Liver (tissue), 9 donors: ENCODE results near the gene SOBP. TPM values are rescaled to one million over a fixed set of nuclear protein-coding genes. Genes with fewer than 3 reads are reported as not detected.

ENCODE experiments used
- DNase-seq: peaks from one replicate; pipeline ENCODE4 v3.0.0-alpha.2; 2017; ENCODE audit warnings: low spot score
- H3K27ac ChIP-seq, 2 donors: one replicate each; pipeline ENCODE4 v1.7.0; 2013; ENCODE audit warnings: inconsistent platforms in 2 of 2, low read length in 2 of 2, control low read depth in 1 of 2, low read depth in 1 of 2, mild to moderate bottlenecking in 1 of 2
- H3K27me3 ChIP-seq, 4 donors: one replicate each; pipeline versions ENCODE4 v1.6.1 to v1.7.0; 2013; ENCODE audit warnings: low read length in 3 of 4, inconsistent platforms in 1 of 4, mild to moderate bottlenecking in 1 of 4, moderate library complexity in 1 of 4; ENCODE audit not compliant: control insufficient read depth in 4 of 4, insufficient read depth in 4 of 4
- H3K36me3 ChIP-seq, 4 donors: one replicate each; pipeline versions ENCODE4 v1.6.1 to v1.7.0; 2013; ENCODE audit warnings: low read length in 3 of 4, mild to moderate bottlenecking in 3 of 4, low read depth in 1 of 4, moderate library complexity in 1 of 4; ENCODE audit not compliant: control insufficient read depth in 4 of 4, insufficient read depth in 3 of 4
- H3K4me1 ChIP-seq, 4 donors: one replicate each; pipeline versions ENCODE4 v1.6.1 to v1.7.0; 2013; ENCODE audit warnings: low read length in 3 of 4, mild to moderate bottlenecking in 3 of 4, moderate library complexity in 1 of 4; ENCODE audit not compliant: control insufficient read depth in 4 of 4, insufficient read depth in 4 of 4
- H3K4me3 ChIP-seq, 3 donors: one replicate each; pipeline versions ENCODE4 v1.6.1 to v1.7.0; 2013; ENCODE audit warnings: low read length in 3 of 3, control low read depth in 1 of 3, low read depth in 1 of 3, mild to moderate bottlenecking in 1 of 3
- H3K9ac ChIP-seq, 2 donors: one replicate each; pipeline ENCODE4 v1.7.0; 2013; ENCODE audit warnings: low read length in 2 of 2, mild to moderate bottlenecking in 2 of 2, moderate library complexity in 2 of 2, control low read depth in 1 of 2, low read depth in 1 of 2
- H3K9me3 ChIP-seq, 4 donors: one replicate each; pipeline versions ENCODE4 v1.6.1 to v1.7.0; 2013; ENCODE audit warnings: low read length in 3 of 4; ENCODE audit not compliant: control insufficient read depth in 4 of 4
- ATF3 ChIP-seq: IDR thresholded peaks from 2 replicates; pipeline ENCODE4 v1.6.1; 2016; ENCODE audit warnings: antibody characterized with exemption
- EGR1 ChIP-seq, 2 donors: IDR thresholded peaks; 2 replicates each; pipeline ENCODE4 v1.6.1; 2016 to 2018; ENCODE audit warnings: antibody characterized with exemption in 2 of 2, low read depth in 2 of 2
- FOXA1 ChIP-seq: IDR thresholded peaks from 2 replicates; pipeline ENCODE4 v1.6.1; 2016; ENCODE audit warnings: antibody characterized with exemption
- GABPA ChIP-seq, 2 donors: IDR thresholded peaks in 1 of 2; conservative IDR thresholded peaks in 1 of 2; 2 replicates each; pipeline ENCODE4 v1.6.1; 2016; ENCODE audit warnings: antibody characterized with exemption in 2 of 2, mild to moderate bottlenecking in 1 of 2, moderate library complexity in 1 of 2
- HNF4A ChIP-seq, 2 donors: conservative IDR thresholded peaks; 2 replicates each; pipeline ENCODE4 v1.6.1; 2016; ENCODE audit warnings: antibody characterized with exemption in 2 of 2, mild to moderate bottlenecking in 2 of 2
- JUND ChIP-seq, 2 donors: IDR thresholded peaks; 2 replicates each; pipeline ENCODE4 v1.6.1; 2016; ENCODE audit warnings: antibody characterized with exemption in 2 of 2
- MAX ChIP-seq: IDR thresholded peaks from 2 replicates; pipeline ENCODE4 v1.6.1; 2016; ENCODE audit warnings: antibody characterized with exemption
- NR2F2 ChIP-seq: IDR thresholded peaks from 2 replicates; pipeline ENCODE4 v1.6.1; 2016; ENCODE audit warnings: antibody characterized with exemption
- RAD21 ChIP-seq, 2 donors: IDR thresholded peaks; 2 replicates each; pipeline ENCODE4 v1.6.1; 2016; ENCODE audit warnings: antibody characterized with exemption in 2 of 2, mild to moderate bottlenecking in 2 of 2
- REST ChIP-seq: IDR thresholded peaks from 2 replicates; pipeline ENCODE4 v1.6.1; 2016; ENCODE audit warnings: antibody characterized with exemption, mild to moderate bottlenecking
- TAF1 ChIP-seq: conservative IDR thresholded peaks from 2 replicates; pipeline ENCODE4 v1.6.1; 2016; ENCODE audit warnings: antibody characterized with exemption, mild to moderate bottlenecking
- YY1 ChIP-seq: IDR thresholded peaks from 2 replicates; pipeline ENCODE4 v1.6.1; 2016; ENCODE audit warnings: antibody characterized with exemption, mild to moderate bottlenecking
- WGBS: extraction: QIAGEN DNeasy Blood & Tissue Kit; methylation state at CpG from one replicate; pipeline ENCODE4 v1.1.7; 2013; 5-methylcytosine and 5-hydroxymethylcytosine counted together
- polyA plus RNA-seq, 2 donors: library from polyadenylated mRNA; stranded (reverse) in 1 of 2; unstranded in 1 of 2; fragments of 200-250 nt in 1 of 2; fragments of >200 nt in 1 of 2; fragmentation: Nextera tagmentation in 1 of 2; extraction: Ambion mirVana in 1 of 2; gene quantifications; one replicate each; pipeline versions ENCODE4 v1.2.1 to v1.2.3, GENCODE V29; 2013 to 2015
- total RNA-seq, 2 donors: library from RNA; depleted of rRNA; stranded (reverse); fragments of >200 nt; gene quantifications; one replicate each; pipeline ENCODE4 v1.2.3, GENCODE V29; 2014
- TF ChIP-seq, protein P1 (sequence below): fragments of 150-350 bp; IDR thresholded peaks from 2 replicates; pipeline ENCODE4 v1.5.1; 2017; ENCODE audit warnings: improper control_type of control experiment, low read depth, low read length; ENCODE audit not compliant: missing input control
- TF ChIP-seq, protein P2 (sequence below): IDR thresholded peaks from 2 replicates; pipeline ENCODE4 v1.6.1; 2016; ENCODE audit warnings: antibody characterized with exemption
- donor health status: healthy.
- donor health status: healthy.
- donor health status: healthy.
- donor health status: healthy.
- donor health status: healthy.

SOBP gene
- total RNA-seq (1 to 10 TPM; 2.3 to 5.4 TPM), polyA plus RNA-seq (1 to 10 TPM in 1 of 2 donors, under 1 TPM in 1; 0.99 to 1.5 TPM)

DNA sequence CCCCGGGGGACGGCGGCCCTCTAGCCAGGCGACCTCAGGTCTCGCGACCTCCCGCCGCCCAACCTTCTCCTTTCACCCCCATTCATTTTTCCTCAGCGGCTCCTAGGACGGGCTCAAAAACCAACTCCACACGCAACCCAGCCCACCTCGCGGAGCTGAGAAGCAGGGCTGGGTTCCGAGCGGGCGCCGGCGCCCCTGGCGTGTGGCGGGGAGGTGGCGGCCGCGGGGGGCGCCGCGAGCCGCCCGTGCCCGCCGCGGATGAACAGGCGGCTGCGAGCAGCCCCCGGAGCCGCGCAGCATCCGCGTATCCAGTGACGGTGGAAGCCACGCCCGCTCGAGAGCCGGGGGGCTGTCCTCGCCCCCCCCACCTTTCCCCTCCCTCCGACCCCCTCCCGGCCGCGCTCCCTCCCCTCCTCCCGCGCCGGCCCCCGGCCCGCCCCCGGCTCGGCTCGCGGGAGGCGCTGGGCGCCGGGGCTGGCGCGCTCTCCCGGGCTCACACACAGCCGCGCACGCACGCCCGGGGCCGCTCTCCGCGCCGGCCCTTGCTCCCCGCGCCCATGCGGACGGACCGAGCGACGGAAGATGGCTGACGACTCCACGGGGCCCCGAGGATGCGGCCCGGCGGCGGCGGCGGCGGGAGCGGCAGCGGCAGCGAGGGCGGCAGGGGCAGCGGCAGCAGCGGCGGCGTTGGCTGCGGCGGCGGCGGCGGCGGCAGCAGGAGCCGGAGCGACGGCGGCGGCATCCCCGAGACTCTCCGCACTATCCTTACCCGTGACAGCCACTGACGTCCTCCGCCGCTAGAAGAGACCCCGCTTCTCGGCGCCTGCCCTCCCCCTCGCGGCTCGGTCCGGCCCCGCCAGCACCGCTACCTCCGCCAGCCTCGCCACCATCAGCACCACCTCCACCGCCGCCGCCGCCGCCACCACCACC lies at the start of gene SOBP:
SOBP (plus strand) TSS at position 482 of the 930 bp plus-strand sequence. CDS start 500 bp downstream, outside the sequence.
- H3K9me3 ChIP-seq: no peaks in the 10 kb centered on the region
- H3K9ac ChIP-seq: peak within 1 kb of the TSS in 1 of 2 donors; percentile 44
- peaks cover 2 to 40% (median 33%) of the 10 kb centered on the region in 4 donors for H3K4me1 ChIP-seq
- peak within 1 kb of the TSS; percentile 40 to 59 for H3K27ac ChIP-seq
- TF ChIP-seq FOXA1: no peak
- no peak for TF ChIP-seq HNF4A (conservative IDR thresholded peaks at IDR 0.05)
- no peak for TF ChIP-seq EGR1 (IDR thresholded peaks at IDR 0.05; ENCODE audit: low read depth in 2 of 2)
- no peak for TF ChIP-seq TAF1
- no peaks in the 10 kb centered on the region for H3K36me3 ChIP-seq
- H3K4me3 ChIP-seq: peak within 1 kb of the TSS; percentile 77 to 92 (median 86)
- no peaks in the 10 kb centered on the region for H3K27me3 ChIP-seq
- WGBS: under 1% methylated on average over 130 of the region's 130 CpGs
- DNase-seq: peak; percentile 63

DNA sequence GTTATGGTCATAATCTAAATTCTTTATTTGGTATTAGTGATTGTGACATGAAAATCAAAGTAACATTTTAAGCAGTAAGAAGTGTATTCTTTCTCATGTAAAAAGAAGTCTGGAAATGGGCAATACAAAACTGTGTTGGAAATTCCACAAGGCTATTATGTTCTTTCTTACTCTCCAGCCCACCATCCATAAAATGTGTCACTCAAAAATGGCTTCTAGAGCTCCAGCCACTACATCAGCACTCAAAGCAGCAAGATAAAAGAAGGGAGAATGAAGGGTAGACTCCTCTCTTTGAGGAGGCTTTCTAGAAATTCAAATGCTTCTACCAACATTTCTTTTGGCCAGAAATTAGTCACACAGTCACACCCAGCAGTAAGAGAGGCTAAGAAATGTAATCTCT lies 49.0 kb upstream of the SOBP start:
- no peak for DNase-seq
- Histone ChIP-seq H3K27ac (no peak overlapping the region), H3K9me3 (no peaks in the 10 kb centered on the region)

More for the DNA sequence above, 49.0 kb upstream of the SOBP start:
- Histone ChIP-seq H3K36me3 (no peaks in the 10 kb centered on the region), H3K27me3 (no peaks in the 10 kb centered on the region), H3K4me1 (no peaks in the 10 kb centered on the region), H3K4me3 (no peak overlapping the region), H3K9ac (no peak overlapping the region)
- TF ChIP-seq YY1 (no peak), JUND (IDR thresholded peaks at IDR 0.05) (no peak), TAF1 (no peak), REST (no peak), NR2F2 (no peak), RAD21 (IDR thresholded peaks at IDR 0.05) (no peak), ATF3 (no peak), FOXA1 (no peak), GABPA (IDR thresholded peaks at IDR 0.05 in 1 of 2, conservative IDR thresholded peaks at IDR 0.05 in 1 of 2) (no peak), MAX (no peak)
- TF ChIP-seq, protein P1, sequence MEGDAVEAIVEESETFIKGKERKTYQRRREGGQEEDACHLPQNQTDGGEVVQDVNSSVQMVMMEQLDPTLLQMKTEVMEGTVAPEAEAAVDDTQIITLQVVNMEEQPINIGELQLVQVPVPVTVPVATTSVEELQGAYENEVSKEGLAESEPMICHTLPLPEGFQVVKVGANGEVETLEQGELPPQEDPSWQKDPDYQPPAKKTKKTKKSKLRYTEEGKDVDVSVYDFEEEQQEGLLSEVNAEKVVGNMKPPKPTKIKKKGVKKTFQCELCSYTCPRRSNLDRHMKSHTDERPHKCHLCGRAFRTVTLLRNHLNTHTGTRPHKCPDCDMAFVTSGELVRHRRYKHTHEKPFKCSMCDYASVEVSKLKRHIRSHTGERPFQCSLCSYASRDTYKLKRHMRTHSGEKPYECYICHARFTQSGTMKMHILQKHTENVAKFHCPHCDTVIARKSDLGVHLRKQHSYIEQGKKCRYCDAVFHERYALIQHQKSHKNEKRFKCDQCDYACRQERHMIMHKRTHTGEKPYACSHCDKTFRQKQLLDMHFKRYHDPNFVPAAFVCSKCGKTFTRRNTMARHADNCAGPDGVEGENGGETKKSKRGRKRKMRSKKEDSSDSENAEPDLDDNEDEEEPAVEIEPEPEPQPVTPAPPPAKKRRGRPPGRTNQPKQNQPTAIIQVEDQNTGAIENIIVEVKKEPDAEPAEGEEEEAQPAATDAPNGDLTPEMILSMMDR: no peak
- TF ChIP-seq, protein P2, sequence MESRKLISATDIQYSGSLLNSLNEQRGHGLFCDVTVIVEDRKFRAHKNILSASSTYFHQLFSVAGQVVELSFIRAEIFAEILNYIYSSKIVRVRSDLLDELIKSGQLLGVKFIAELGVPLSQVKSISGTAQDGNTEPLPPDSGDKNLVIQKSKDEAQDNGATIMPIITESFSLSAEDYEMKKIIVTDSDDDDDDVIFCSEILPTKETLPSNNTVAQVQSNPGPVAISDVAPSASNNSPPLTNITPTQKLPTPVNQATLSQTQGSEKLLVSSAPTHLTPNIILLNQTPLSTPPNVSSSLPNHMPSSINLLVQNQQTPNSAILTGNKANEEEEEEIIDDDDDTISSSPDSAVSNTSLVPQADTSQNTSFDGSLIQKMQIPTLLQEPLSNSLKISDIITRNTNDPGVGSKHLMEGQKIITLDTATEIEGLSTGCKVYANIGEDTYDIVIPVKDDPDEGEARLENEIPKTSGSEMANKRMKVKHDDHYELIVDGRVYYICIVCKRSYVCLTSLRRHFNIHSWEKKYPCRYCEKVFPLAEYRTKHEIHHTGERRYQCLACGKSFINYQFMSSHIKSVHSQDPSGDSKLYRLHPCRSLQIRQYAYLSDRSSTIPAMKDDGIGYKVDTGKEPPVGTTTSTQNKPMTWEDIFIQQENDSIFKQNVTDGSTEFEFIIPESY: no peak
